Measurements from ENCODE around the gene SHROOM3.

DNA sequence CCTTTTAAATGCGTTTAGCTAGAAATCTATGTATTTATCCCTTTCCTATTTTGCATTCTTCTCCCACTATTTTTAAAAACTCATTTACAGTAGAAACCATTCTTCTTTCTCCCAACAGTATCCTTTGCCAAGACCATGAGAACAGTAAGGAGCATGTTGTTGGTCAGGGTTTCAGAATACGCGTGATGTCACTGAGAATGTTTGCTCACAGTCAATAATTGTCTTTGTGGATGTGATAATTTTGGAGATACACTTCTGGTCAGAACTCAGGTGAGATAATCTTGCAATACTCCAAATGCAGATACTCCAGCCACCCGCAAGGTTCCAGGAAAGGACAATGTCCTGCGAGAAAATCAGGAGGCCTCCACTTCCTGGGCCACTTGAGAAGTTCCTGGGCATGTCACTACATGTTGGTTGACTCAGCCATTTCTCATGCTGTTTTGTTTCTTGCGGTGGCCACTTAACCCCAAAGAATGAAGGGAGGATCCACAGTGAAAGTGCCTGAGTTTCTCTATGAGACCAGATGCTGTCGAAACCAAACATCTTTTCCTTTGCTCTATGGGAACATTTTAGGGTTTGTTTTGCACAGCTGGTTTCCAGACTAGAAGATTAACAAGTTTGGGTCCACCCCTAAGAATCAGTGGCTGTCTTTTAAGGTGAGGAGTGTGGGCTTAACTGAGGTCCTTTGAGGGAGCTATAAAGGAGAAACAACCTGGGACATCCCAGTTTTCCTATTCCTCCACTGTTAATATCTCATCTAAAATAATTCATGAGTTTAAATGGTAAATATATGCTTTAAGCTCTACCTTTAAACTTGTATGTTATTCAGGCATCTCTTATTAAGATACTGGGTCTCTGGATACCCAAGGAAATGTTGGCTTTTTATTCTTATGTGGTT lies 346.9 kb downstream of the SHROOM3 start:
- no peak for TF ChIP-seq SP1 (IDR thresholded peaks at IDR 0.05)
- no peak for TF ChIP-seq TARDBP (IDR thresholded peaks at IDR 0.05)
- TF ChIP-seq L3MBTL2 (conservative IDR thresholded peaks at IDR 0.05), result no peak
- TF ChIP-seq ZNF384 (IDR thresholded peaks at IDR 0.05), result no peak
